T-cell (primary cell): ENCODE results near the gene PJVK. TPM values are rescaled to one million over a fixed set of nuclear protein-coding genes. Genes with fewer than 3 reads are reported as not detected.

Experiments
- ATAC-seq, 4 experiments: fragments of 200-7000 bp in 3 of 4; fragments of 150-1000 bp in 1 of 4; cut with Tn5 transposase; replicated peaks in 1 of 4; 1 replicate in 3 of 4; 2 replicates in 1 of 4; pipeline ENCODE4 v1.10.0; 2021; ENCODE audit warnings: moderate library complexity in 3 of 4, mild to moderate bottlenecking in 2 of 4, moderate number of reproducible peaks in 1 of 4
- CTCF ChIA-PET, 2 donors: fragments of 300-600 bp; sonication (Branson Sonifier 250); formaldehyde crosslinking; loops; one replicate each; lab custom pipeline; 2022; ENCODE audit warnings: antibody characterized with exemption in 2 of 2; lab: Charles Lee
- POLR2A ChIA-PET, 2 donors: fragments of 300-600 bp; sonication (Branson Sonifier 250); formaldehyde crosslinking; loops; one replicate each; lab custom pipeline; 2022; ENCODE audit warnings: antibody characterized with exemption in 2 of 2; lab: Charles Lee
- DNase-seq, 35 experiments: peaks; one replicate each; pipeline versions ENCODE4 v3.0.0 to v3.0.0-alpha.2; 2013 to 2023
- H3K27ac ChIP-seq: one replicate; pipeline ENCODE4 v1.5.1; 2013; ENCODE audit warnings: low read length
- H3K27me3 ChIP-seq, 2 experiments: replicated peaks in 1 of 2; 1 replicate in 1 of 2; 2 replicates in 1 of 2; pipeline versions ENCODE4 v1.6.1 to v1.7.0; 2013; ENCODE audit warnings: low read length in 1 of 2, mixed read lengths in 1 of 2; ENCODE audit not compliant: control insufficient read depth in 2 of 2, insufficient read depth in 2 of 2; ENCODE audit errors: extremely low read depth in 1 of 2
- H3K36me3 ChIP-seq, 2 donors: 1 replicate in 1 of 2; 2 replicates in 1 of 2; pipeline versions ENCODE4 v1.6.1 to v1.7.0; 2013; ENCODE audit warnings: low read length in 1 of 2; ENCODE audit not compliant: control insufficient read depth in 2 of 2, insufficient read depth in 1 of 2; ENCODE audit errors: extremely low read depth in 1 of 2
- H3K4me1 ChIP-seq, 2 experiments: 1 replicate in 1 of 2; 2 replicates in 1 of 2; pipeline versions ENCODE4 v1.6.1 to v1.7.0; 2013; ENCODE audit warnings: low read length in 2 of 2, mixed read lengths in 1 of 2; ENCODE audit not compliant: insufficient read depth in 2 of 2, control insufficient read depth in 1 of 2; ENCODE audit errors: extremely low read depth in 1 of 2
- H3K4me3 ChIP-seq, 2 donors: 1 replicate in 1 of 2; 2 replicates in 1 of 2; pipeline versions ENCODE4 v1.5.1 to v1.7.0; 2013; ENCODE audit warnings: mild to moderate bottlenecking in 2 of 2, low read length in 1 of 2, moderate library complexity in 1 of 2; ENCODE audit not compliant: control insufficient read depth in 1 of 2; ENCODE audit errors: extremely low read depth in 1 of 2
- H3K9me3 ChIP-seq: 2 replicates; pipeline ENCODE4 v1.7.0; 2013
- H3K27ac Mint-ChIP-seq, 2 donors: one replicate each; pipeline ENCODE4 v1.8.0; 2020 to 2021; ENCODE audit warnings: mild to moderate bottlenecking in 2 of 2, mixed read lengths in 2 of 2
- H3K27me3 Mint-ChIP-seq, 2 donors: one replicate each; pipeline ENCODE4 v1.8.0; 2021 to 2022; ENCODE audit warnings: mixed read lengths in 2 of 2
- H3K36me3 Mint-ChIP-seq: one replicate; pipeline ENCODE4 v1.8.0; 2021; ENCODE audit warnings: mixed read lengths
- H3K4me1 Mint-ChIP-seq, 3 donors: one replicate each; pipeline ENCODE4 v1.8.0; 2020 to 2022; ENCODE audit warnings: mixed read lengths in 3 of 3, mild to moderate bottlenecking in 1 of 3
- H3K4me3 Mint-ChIP-seq, 3 donors: one replicate each; pipeline ENCODE4 v1.8.0; 2020 to 2022; ENCODE audit warnings: mild to moderate bottlenecking in 3 of 3, mixed read lengths in 3 of 3, moderate library complexity in 3 of 3
- H3K9me3 Mint-ChIP-seq, 3 donors: one replicate each; pipeline ENCODE4 v1.8.0; 2020 to 2022; ENCODE audit warnings: mixed read lengths in 3 of 3
- WGBS: methylation state at CpG from one replicate; pipeline ENCODE4 v1.1.5; 2013; ENCODE audit warnings: missing lambda C conversion rate; ENCODE audit not compliant: insufficient coverage; 5-methylcytosine and 5-hydroxymethylcytosine counted together
- total RNA-seq, 35 experiments: library from RNA in 6 of 35; stranded (reverse) in 6 of 35; fragments of 120-200 nt in 1 of 35; gene quantifications; one replicate each; pipeline versions ENCODE4 v1.2.1 to v1.2.4 and lab custom pipeline; 2013 to 2026

The PJVK gene
- total RNA-seq, 5 donors from 2014 or later (not counting 1 experiment from before 2014, with no cell fraction given) = 1.8 to 5.2 (median 4.3) TPM

GRCh38 chr2:178491612-178492011 is 40.4 kb downstream of the PJVK start:
- no peaks in the 10 kb centered on the region for H3K27me3 Mint-ChIP-seq
- ATAC-seq = no peak
- no peak overlapping the region for H3K27ac ChIP-seq
- POLR2A ChIA-PET = no interaction called here
- peaks cover 5 to 67% of the 10 kb centered on the region in 2 donors for H3K36me3 ChIP-seq
- H3K4me3 Mint-ChIP-seq = no peak overlapping the region
- WGBS = 98% methylated on average over 5 of the region's 6 CpGs
- H3K9me3 ChIP-seq = no peaks in the 10 kb centered on the region
- no peaks in the 10 kb centered on the region for H3K27me3 ChIP-seq
- H3K4me3 ChIP-seq = no peak overlapping the region
- H3K27ac Mint-ChIP-seq = no peak overlapping the region
- DNase-seq = no peak
- peaks cover 16 to 24% (median 23%) of the 10 kb centered on the region in 3 donors for H3K4me1 Mint-ChIP-seq
- no peaks in the 10 kb centered on the region for H3K9me3 Mint-ChIP-seq
- CTCF ChIA-PET = no interaction called here
- H3K4me1 ChIP-seq = no peaks in the 10 kb centered on the region
- peaks cover 75% of the 10 kb centered on the region for H3K36me3 Mint-ChIP-seq

GRCh38 chr2:178496049-178496448 is 44.9 kb downstream of the PJVK start:
- CTCF ChIA-PET = interaction anchor here (0.6 to 1.7 kb wide), 4 partner anchors 12 to 97 kb away, joined by 3 to 5 read pairs (median 4); no protein-coding TSS in a partner anchor
- Mint-ChIP-seq H3K36me3 (peaks cover 75% of the 10 kb centered on the region), H3K9me3 (no peaks in the 10 kb centered on the region), H3K4me3 (no peak overlapping the region), H3K4me1 (no peaks in the 10 kb centered on the region), H3K27me3 (no peaks in the 10 kb centered on the region), H3K27ac (no peak overlapping the region)
- Histone ChIP-seq H3K27me3 (no peaks in the 10 kb centered on the region), H3K4me1 (no peaks in the 10 kb centered on the region), H3K9me3 (no peaks in the 10 kb centered on the region), H3K27ac (no peak overlapping the region), H3K36me3 (peaks cover 5 to 69% of the 10 kb centered on the region in 2 donors), H3K4me3 (no peak overlapping the region)
- POLR2A ChIA-PET = no interaction called here
- ATAC-seq (no peak), DNase-seq (no peak)
- WGBS = 80% methylated on average over 1 of the region's 4 CpGs

GRCh38 chr2:178498137-178498536 is 47.0 kb downstream of the PJVK start:
- H3K4me3 Mint-ChIP-seq = no peak overlapping the region
- Histone ChIP-seq H3K27me3 (no peaks in the 10 kb centered on the region), H3K27ac (no peak overlapping the region), H3K9me3 (no peaks in the 10 kb centered on the region), H3K4me3 (no peak overlapping the region), H3K36me3 (peaks cover 5 to 81% of the 10 kb centered on the region in 2 donors), H3K4me1 (no peaks in the 10 kb centered on the region)
- no peak for DNase-seq
- ChIA-PET CTCF (no interaction called here), POLR2A (interaction anchor here in 1 of 2 donors (0.6 kb wide), 1 partner anchor 16 kb away, joined by 3 read pairs; no protein-coding TSS in a partner anchor)
- H3K27ac Mint-ChIP-seq = peak overlapping the region in 1 of 2 donors; percentile 28
- no peaks in the 10 kb centered on the region for H3K9me3 Mint-ChIP-seq
- no peaks in the 10 kb centered on the region for H3K4me1 Mint-ChIP-seq
- no peaks in the 10 kb centered on the region for H3K27me3 Mint-ChIP-seq
- no peak for ATAC-seq
- peaks cover 73% of the 10 kb centered on the region for H3K36me3 Mint-ChIP-seq

GRCh38 chr2:178499640-178500039 is 48.5 kb downstream of the PJVK start:
- ATAC-seq = no peak

GRCh38 chr2:178502751-178503150 is 51.6 kb downstream of the PJVK start:
- POLR2A ChIA-PET = no interaction called here
- Histone ChIP-seq H3K36me3 (peaks cover 0 to 63% of the 10 kb centered on the region in 2 donors), H3K27me3 (no peaks in the 10 kb centered on the region), H3K4me1 (no peaks in the 10 kb centered on the region), H3K27ac (no peak overlapping the region), H3K4me3 (no peak overlapping the region), H3K9me3 (no peaks in the 10 kb centered on the region)
- H3K27ac Mint-ChIP-seq = no peak overlapping the region
- CTCF ChIA-PET = interaction anchor here in 1 of 2 donors (0.6 kb wide), 1 partner anchor 19 kb away, joined by 3 read pairs; no protein-coding TSS in a partner anchor
- no peaks in the 10 kb centered on the region for H3K4me1 Mint-ChIP-seq
- peaks cover 53% of the 10 kb centered on the region for H3K36me3 Mint-ChIP-seq
- no CpG with 5 or more reads among the region's 4 CpGs for WGBS
- DNase-seq (no peak), ATAC-seq (no peak)
- no peaks in the 10 kb centered on the region for H3K9me3 Mint-ChIP-seq
- H3K4me3 Mint-ChIP-seq = no peak overlapping the region
- no peaks in the 10 kb centered on the region for H3K27me3 Mint-ChIP-seq

More at GRCh38 chr2:178499640-178500039, 48.5 kb downstream of the PJVK start:
- Mint-ChIP-seq H3K27ac (no peak overlapping the region), H3K9me3 (no peaks in the 10 kb centered on the region), H3K36me3 (peaks cover 65% of the 10 kb centered on the region), H3K4me1 (no peaks in the 10 kb centered on the region), H3K27me3 (no peaks in the 10 kb centered on the region), H3K4me3 (no peak overlapping the region)
- H3K36me3 ChIP-seq = peaks cover 0 to 76% of the 10 kb centered on the region in 2 donors
- H3K27ac ChIP-seq = no peak overlapping the region
- WGBS = 88% methylated on average over 2 of the region's 3 CpGs
- no peak overlapping the region for H3K4me3 ChIP-seq
- H3K9me3 ChIP-seq = no peaks in the 10 kb centered on the region
- POLR2A ChIA-PET = no interaction called here
- CTCF ChIA-PET = interaction anchor here in 1 of 2 donors (0.6 kb wide), 1 partner anchor 259 kb away, joined by 3 read pairs; no protein-coding TSS in a partner anchor
- H3K27me3 ChIP-seq = no peaks in the 10 kb centered on the region
- DNase-seq = no peak
- H3K4me1 ChIP-seq = no peaks in the 10 kb centered on the region

GRCh38 chr2:178506101-178506500 is 54.9 kb downstream of the PJVK start:
- no peak overlapping the region for H3K27ac ChIP-seq
- no peaks in the 10 kb centered on the region for H3K9me3 Mint-ChIP-seq
- ChIA-PET CTCF (no interaction called here), POLR2A (interaction anchor here (0.5 to 1.1 kb wide), 4 partner anchors 23 to 1496 kb away, joined by 3 to 10 read pairs (median 5); no protein-coding TSS in a partner anchor)
- H3K4me1 Mint-ChIP-seq = no peaks in the 10 kb centered on the region
- H3K36me3 Mint-ChIP-seq = peaks cover 37% of the 10 kb centered on the region
- H3K27me3 Mint-ChIP-seq = no peaks in the 10 kb centered on the region
- H3K4me1 ChIP-seq = no peaks in the 10 kb centered on the region
- H3K9me3 ChIP-seq = no peaks in the 10 kb centered on the region
- H3K4me3 ChIP-seq = no peak overlapping the region
- no peak overlapping the region for H3K27ac Mint-ChIP-seq
- DNase-seq (no peak), ATAC-seq (no peak)
- no CpG with 5 or more reads among the region's 1 CpG for WGBS
- H3K4me3 Mint-ChIP-seq = no peak overlapping the region
- H3K36me3 ChIP-seq = peaks cover 0 to 53% of the 10 kb centered on the region in 2 donors
- H3K27me3 ChIP-seq = no peaks in the 10 kb centered on the region
